Ascending aorta (tissue), 2 donors: ENCODE measurements around the gene WDR38. TPM values are rescaled to one million over a fixed set of nuclear protein-coding genes. Genes with fewer than 3 reads are reported as not detected.

ENCODE experiments used
- DNase-seq, 2 donors: peaks; one replicate each; pipeline ENCODE4 v3.0.0-alpha.2; 2019; ENCODE audit warnings: low spot score in 2 of 2
- H3K27ac ChIP-seq, 2 donors: fragments of 200-600 bp; sonication (generic); one replicate each; pipeline ENCODE4 v1.5.1; 2016 to 2017; ENCODE audit warnings: mild to moderate bottlenecking in 1 of 2
- H3K27me3 ChIP-seq: fragments of 200-600 bp; sonication (generic); one replicate; pipeline ENCODE4 v1.5.1; 2017
- H3K36me3 ChIP-seq, 2 donors: fragments of 200-600 bp; sonication (generic); one replicate each; pipeline ENCODE4 v1.5.1; 2016
- H3K4me1 ChIP-seq, 2 donors: fragments of 200-600 bp; sonication (generic); one replicate each; pipeline ENCODE4 v1.5.1; 2016 to 2017; ENCODE audit warnings: mild to moderate bottlenecking in 1 of 2
- H3K4me3 ChIP-seq, 2 donors: fragments of 200-600 bp; sonication (generic); one replicate each; pipeline ENCODE4 v1.5.1; 2016 to 2017; ENCODE audit warnings: mild to moderate bottlenecking in 1 of 2
- H3K9me3 ChIP-seq, 2 donors: fragments of 200-600 bp; sonication (generic); one replicate each; pipeline ENCODE4 v1.5.1; 2016
- intact Hi-C: fragments of 100-400 bp; cut with DNase I; formaldehyde crosslinking; loops from one replicate; pipeline ENCODE4 v1.15.1; 2023
- total RNA-seq: library from RNA; depleted of rRNA; stranded (reverse); fragments of >200 nt; gene quantifications from one replicate; pipeline ENCODE4 v1.1.0, GENCODE V29; 2016
- TF ChIP-seq, protein P1 (sequence below), 3 experiments: fragments of 200-600 bp in 2 of 3; fragments of 450-650 bp in 1 of 3; sonication (generic) in 2 of 3; IDR thresholded peaks; one replicate each; pipeline ENCODE4 v1.5.1; 2016 to 2019; ENCODE audit warnings: antibody characterized with exemption in 3 of 3, mild to moderate bottlenecking in 1 of 3, moderate library complexity in 1 of 3

Gene WDR38
- total RNA-seq, 1 donor from 2014 or later, result not detected

DNA sequence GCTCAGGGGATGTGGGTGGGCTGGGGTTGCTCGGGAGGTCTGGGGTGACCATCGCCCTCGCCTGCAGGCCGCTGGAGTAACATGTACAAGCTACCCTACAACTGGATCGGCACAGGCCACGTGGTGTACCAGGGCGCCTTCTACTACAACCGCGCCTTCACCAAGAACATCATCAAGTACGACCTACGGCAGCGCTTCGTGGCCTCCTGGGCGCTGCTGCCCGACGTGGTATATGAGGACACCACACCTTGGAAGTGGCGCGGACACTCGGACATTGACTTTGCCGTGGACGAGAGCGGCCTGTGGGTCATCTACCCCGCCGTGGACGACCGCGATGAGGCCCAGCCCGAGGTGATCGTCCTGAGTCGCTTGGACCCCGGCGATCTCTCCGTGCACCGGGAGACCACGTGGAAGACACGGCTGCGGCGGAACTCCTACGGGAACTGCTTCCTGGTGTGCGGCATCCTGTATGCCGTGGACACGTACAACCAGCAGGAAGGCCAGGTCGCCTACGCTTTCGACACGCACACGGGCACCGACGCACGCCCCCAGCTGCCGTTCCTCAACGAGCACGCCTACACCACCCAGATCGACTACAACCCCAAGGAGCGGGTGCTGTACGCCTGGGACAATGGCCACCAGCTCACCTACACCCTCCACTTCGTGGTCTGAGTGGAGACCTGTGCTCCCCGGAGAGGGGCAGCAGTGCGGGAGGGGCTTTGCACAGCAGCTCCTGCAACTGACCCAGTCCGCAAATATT, 43.3 kb upstream of the WDR38 start:
- no peaks in the 10 kb centered on the region for H3K4me1 ChIP-seq
- H3K27ac ChIP-seq, result no peak overlapping the region
- no peaks in the 10 kb centered on the region for H3K9me3 ChIP-seq
- no peaks in the 10 kb centered on the region for H3K36me3 ChIP-seq
- TF ChIP-seq, protein P1, sequence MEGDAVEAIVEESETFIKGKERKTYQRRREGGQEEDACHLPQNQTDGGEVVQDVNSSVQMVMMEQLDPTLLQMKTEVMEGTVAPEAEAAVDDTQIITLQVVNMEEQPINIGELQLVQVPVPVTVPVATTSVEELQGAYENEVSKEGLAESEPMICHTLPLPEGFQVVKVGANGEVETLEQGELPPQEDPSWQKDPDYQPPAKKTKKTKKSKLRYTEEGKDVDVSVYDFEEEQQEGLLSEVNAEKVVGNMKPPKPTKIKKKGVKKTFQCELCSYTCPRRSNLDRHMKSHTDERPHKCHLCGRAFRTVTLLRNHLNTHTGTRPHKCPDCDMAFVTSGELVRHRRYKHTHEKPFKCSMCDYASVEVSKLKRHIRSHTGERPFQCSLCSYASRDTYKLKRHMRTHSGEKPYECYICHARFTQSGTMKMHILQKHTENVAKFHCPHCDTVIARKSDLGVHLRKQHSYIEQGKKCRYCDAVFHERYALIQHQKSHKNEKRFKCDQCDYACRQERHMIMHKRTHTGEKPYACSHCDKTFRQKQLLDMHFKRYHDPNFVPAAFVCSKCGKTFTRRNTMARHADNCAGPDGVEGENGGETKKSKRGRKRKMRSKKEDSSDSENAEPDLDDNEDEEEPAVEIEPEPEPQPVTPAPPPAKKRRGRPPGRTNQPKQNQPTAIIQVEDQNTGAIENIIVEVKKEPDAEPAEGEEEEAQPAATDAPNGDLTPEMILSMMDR (IDR thresholded peaks at IDR 0.05), result no peak
- DNase-seq, result no peak
- no peak overlapping the region for H3K4me3 ChIP-seq
- no peaks in the 10 kb centered on the region for H3K27me3 ChIP-seq
- intact Hi-C loops, result loop anchor here (10.0 kb wide), 1 partner anchor 305 kb away; the partner anchor contains the start of gene NR5A1

DNA sequence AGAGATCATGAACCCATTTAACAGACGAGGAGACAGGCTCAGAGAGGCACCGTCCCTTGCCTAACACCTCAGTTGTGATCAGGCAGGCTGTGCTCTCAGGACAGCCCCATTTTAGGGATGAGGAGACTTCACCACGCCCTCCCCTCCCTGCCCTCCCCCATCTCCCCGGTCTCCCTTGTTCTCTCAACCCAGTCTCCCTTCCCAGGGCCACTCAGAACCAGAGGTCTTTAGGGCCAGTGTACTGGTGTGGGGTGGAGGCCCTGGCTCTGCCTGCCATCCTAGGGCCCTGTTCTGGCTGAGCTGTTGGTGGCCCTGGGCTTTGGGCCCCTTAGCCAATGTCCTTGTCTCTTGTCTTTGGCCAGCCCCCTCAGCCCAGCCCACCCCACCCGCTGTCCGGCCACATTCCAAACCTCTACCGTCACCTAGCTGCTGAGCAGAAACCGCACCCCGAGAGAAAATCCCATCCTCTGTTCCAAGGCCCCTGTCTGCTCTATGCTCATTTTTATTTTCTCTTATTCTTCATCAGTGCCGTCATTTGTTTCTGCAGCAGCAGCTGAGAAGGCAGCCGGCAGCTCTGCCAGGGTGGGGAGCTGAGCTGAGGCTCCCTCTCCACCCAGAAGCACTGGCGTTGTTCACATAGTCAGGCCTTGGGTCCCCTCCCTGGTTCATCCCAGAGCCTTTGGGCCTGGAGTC, 42.5 kb upstream of the WDR38 start:
- DNase-seq, result no peak
- Histone ChIP-seq H3K36me3 (no peaks in the 10 kb centered on the region), H3K27ac (no peak overlapping the region), H3K27me3 (no peaks in the 10 kb centered on the region), H3K9me3 (no peaks in the 10 kb centered on the region), H3K4me3 (no peak overlapping the region), H3K4me1 (no peaks in the 10 kb centered on the region)
- TF ChIP-seq, protein P1 (IDR thresholded peaks at IDR 0.05), result no peak
- intact Hi-C loops, result loop anchor here (10.0 kb wide), 1 partner anchor 306 kb away; the partner anchor contains the start of gene NR5A1

DNA sequence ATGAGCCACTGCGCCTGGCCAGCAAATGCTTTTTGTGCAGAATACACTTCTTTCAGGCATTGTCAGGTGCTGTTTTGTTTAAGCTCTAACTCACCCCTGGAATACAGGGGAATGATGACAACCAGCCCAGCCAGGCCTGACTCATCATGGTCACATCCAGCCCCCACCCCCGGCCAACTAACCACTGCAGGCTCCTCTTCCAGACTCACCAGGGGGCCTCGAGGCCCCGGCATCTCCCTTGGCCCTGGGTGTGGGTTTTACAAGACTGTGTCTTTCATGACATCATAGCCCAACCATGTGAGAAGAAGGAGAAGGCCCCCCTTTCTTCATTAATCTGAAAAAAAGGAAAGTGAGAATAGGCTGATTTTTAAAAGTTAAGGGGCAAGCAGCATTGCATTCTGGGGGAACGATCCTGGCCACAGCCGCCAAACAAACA, 40.8 kb upstream of the WDR38 start:
- no peaks in the 10 kb centered on the region for H3K9me3 ChIP-seq
- no peak for DNase-seq
- H3K36me3 ChIP-seq, result no peaks in the 10 kb centered on the region
- no peak overlapping the region for H3K4me3 ChIP-seq
- H3K27ac ChIP-seq, result no peak overlapping the region
- intact Hi-C loops, result loop anchor here (10.0 kb wide), 1 partner anchor 308 kb away; the partner anchor contains the start of gene NR5A1
- TF ChIP-seq, protein P1 (IDR thresholded peaks at IDR 0.05), result no peak
- no peaks in the 10 kb centered on the region for H3K27me3 ChIP-seq
- no peaks in the 10 kb centered on the region for H3K4me1 ChIP-seq

DNA sequence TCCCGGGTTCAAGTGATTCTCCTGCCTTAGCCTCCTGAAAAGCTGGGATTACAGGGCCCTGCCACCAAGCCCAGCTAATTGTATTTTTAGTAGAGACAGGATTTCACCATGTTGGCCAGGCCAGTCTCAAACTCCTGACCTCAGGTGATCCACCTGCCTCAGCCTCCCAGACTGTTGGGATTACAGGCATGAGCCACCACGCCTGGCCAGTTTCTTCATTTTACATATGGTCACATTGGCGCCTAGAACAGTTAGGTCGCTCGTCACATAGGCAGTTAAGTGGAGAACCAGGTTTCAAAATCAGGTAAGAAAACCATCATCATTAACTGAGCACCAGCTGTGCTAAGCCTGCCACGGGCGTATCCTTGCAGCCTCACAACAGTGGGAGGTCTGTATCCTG, 40.2 kb upstream of the WDR38 start:
- Histone ChIP-seq H3K9me3 (no peaks in the 10 kb centered on the region), H3K4me3 (no peak overlapping the region), H3K27ac (no peak overlapping the region), H3K27me3 (no peaks in the 10 kb centered on the region), H3K4me1 (no peaks in the 10 kb centered on the region), H3K36me3 (no peaks in the 10 kb centered on the region)
- intact Hi-C loops, result loop anchor here (10.0 kb wide), 1 partner anchor 308 kb away; the partner anchor contains the start of gene NR5A1
- TF ChIP-seq, protein P1 (IDR thresholded peaks at IDR 0.05), result no peak
- DNase-seq, result no peak

DNA sequence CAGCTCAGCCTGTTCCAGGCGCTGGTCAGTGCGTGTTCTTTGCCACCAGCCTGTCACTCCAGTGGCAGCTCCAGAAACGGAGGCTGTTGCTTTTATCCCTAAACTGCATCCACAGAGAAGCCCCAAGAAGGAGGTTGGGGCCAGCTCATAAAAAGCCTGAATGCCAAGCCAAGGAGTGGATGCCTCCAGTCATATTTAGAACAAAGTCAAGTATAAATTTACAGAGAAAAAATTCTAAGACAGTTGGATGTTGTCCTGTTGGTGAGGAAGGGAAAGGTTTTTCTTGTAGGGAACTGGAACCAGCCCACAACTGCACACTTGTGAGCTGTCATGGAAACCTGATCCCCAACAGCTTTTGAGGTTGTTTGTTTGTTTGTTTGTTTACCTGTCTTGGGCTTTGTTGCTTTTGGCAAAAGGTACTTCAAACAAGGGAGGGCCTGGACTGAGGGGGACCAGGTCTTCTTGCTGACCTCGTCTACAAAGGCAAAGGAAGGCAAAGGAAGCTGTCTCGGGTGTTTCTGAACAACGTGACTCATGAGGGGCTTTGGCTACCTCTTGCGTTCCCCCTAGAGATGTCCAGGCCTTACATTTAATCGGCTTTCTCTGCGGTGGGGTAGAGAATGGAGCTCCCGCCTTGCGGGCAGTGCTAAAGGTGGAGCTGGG, 39.6 kb upstream of the WDR38 start:
- Histone ChIP-seq H3K27me3 (no peaks in the 10 kb centered on the region), H3K4me1 (no peaks in the 10 kb centered on the region), H3K9me3 (no peaks in the 10 kb centered on the region), H3K27ac (no peak overlapping the region), H3K4me3 (no peak overlapping the region), H3K36me3 (no peaks in the 10 kb centered on the region)
- no peak for DNase-seq
- TF ChIP-seq, protein P1 (IDR thresholded peaks at IDR 0.05), result no peak
- intact Hi-C loops, result loop anchor here (10.0 kb wide), 1 partner anchor 309 kb away; the partner anchor contains the start of gene NR5A1
